ENCODE results near the gene C19orf38. TPM values are rescaled to one million over a fixed set of nuclear protein-coding genes. Genes with fewer than 3 reads are reported as not detected.

Gene C19orf38
- polyA plus RNA-seq, 1 of the 3 experiments (the other 2 are of a cell fraction), result 0.15 TPM

DNA sequence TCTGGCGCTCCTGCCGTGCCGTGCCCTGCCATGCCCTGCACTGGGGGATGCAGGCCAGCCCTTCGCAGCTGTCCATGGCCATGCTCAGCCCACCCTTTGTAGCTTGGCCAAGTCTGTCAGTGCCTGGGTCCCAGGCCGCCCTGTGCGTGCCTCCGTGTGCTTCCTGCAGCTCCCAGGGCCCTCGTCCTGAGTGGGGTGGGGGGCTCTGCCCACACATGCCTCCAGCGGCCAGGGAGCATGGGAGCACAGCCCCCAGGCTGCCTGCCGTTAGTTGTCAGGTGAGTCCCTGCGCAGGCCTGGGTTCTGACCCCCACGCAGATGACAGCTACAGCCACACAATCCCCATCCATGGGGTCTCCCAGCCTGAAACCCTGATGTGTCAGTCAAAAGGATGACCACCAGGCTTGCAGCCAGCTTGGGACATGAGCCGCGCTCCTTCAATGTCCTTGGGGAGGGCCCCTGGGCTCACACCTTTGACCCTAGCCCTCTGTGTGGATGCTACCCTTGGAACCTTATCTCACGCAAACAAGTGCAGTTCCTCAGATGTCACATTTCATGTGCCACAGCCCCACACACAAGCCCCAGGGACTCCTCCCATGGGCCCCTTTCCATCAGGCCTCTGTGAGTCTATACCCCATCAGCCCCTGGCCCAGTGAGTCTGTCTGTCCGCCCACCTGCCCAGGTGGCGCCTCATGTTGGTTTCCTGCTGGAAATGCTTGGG lies 36.7 kb upstream of the C19orf38 start:
- TF ChIP-seq, protein P1, sequence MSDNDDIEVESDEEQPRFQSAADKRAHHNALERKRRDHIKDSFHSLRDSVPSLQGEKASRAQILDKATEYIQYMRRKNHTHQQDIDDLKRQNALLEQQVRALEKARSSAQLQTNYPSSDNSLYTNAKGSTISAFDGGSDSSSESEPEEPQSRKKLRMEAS (IDR thresholded peaks at IDR 0.05; ENCODE audit: low read depth), result no peak
- TF ChIP-seq ELF1 (IDR thresholded peaks at IDR 0.05), result no peak
- TF ChIP-seq POLR2AphosphoS5 (IDR thresholded peaks at IDR 0.05; ENCODE audit: low read depth, low read length), result no peak
- TF ChIP-seq RFX5 (IDR thresholded peaks at IDR 0.05; ENCODE audit: low read length), result no peak
- TF ChIP-seq SMC3 (IDR thresholded peaks at IDR 0.05; ENCODE audit: low read depth, low read length), result no peak
- no peak for TF ChIP-seq NRF1 (IDR thresholded peaks at IDR 0.05; ENCODE audit: low read depth, low read length)
- TF ChIP-seq RXRA (IDR thresholded peaks at IDR 0.05; ENCODE audit: borderline replicate concordance, low read depth), result no peak
- TF ChIP-seq, protein P2, sequence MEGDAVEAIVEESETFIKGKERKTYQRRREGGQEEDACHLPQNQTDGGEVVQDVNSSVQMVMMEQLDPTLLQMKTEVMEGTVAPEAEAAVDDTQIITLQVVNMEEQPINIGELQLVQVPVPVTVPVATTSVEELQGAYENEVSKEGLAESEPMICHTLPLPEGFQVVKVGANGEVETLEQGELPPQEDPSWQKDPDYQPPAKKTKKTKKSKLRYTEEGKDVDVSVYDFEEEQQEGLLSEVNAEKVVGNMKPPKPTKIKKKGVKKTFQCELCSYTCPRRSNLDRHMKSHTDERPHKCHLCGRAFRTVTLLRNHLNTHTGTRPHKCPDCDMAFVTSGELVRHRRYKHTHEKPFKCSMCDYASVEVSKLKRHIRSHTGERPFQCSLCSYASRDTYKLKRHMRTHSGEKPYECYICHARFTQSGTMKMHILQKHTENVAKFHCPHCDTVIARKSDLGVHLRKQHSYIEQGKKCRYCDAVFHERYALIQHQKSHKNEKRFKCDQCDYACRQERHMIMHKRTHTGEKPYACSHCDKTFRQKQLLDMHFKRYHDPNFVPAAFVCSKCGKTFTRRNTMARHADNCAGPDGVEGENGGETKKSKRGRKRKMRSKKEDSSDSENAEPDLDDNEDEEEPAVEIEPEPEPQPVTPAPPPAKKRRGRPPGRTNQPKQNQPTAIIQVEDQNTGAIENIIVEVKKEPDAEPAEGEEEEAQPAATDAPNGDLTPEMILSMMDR (IDR thresholded peaks at IDR 0.05), result no peak
- TF ChIP-seq GABPA (IDR thresholded peaks at IDR 0.05; ENCODE audit: low read depth), result no peak
- TF ChIP-seq JUND (IDR thresholded peaks at IDR 0.05), result no peak
- TF ChIP-seq, protein P3, sequence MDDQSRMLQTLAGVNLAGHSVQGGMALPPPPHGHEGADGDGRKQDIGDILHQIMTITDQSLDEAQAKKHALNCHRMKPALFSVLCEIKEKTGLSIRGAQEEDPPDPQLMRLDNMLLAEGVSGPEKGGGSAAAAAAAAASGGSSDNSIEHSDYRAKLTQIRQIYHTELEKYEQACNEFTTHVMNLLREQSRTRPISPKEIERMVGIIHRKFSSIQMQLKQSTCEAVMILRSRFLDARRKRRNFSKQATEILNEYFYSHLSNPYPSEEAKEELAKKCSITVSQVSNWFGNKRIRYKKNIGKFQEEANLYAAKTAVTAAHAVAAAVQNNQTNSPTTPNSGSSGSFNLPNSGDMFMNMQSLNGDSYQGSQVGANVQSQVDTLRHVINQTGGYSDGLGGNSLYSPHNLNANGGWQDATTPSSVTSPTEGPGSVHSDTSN (IDR thresholded peaks at IDR 0.05), result no peak
- no peak for TF ChIP-seq FOXM1 (IDR thresholded peaks at IDR 0.05; ENCODE audit: low read depth)
- no peak for TF ChIP-seq FOXJ3 (CRISPR knock-in tag; IDR thresholded peaks at IDR 0.05)
- no peak for TF ChIP-seq TAF1 (IDR thresholded peaks at IDR 0.05; ENCODE audit: borderline replicate concordance, low read depth, low read length)
- no peak for TF ChIP-seq FOSL2 (IDR thresholded peaks at IDR 0.05; ENCODE audit: borderline replicate concordance, low read depth)
- POLR2A ChIA-PET, result no interaction called here
- peaks cover 6 to 23% of the 10 kb centered on the region in 2 experiments for H3K36me3 ChIP-seq (replicated peaks in 1 of 2; ENCODE audit: control insufficient read depth in 1 of 2, insufficient read depth in 2 of 2, low read length in 1 of 2)
- H3K4me1 ChIP-seq (ENCODE audit: control insufficient read depth in 1 of 2, insufficient read depth in 2 of 2, low read depth in 1 of 2, low read length in 1 of 2), result peaks cover 20 to 26% of the 10 kb centered on the region in 2 experiments; a peak in 3 of 4 replicates
- CTCF ChIA-PET, result interaction anchor here (1.2 to 1.5 kb wide), 2 partner anchors 17 to 44 kb away, joined by 4 read pairs; no protein-coding TSS in a partner anchor
- peaks cover 23% of the 10 kb centered on the region for H3K79me2 ChIP-seq (ENCODE audit: insufficient read depth)
- H3K9me2 ChIP-seq, result no peaks in the 10 kb centered on the region
- DNase-seq, result no peak
- 95% methylated on average over 6 of the region's 17 CpGs for WGBS (ENCODE audit: low lambda C conversion rate)
- no peaks in the 10 kb centered on the region for H4K20me1 ChIP-seq (ENCODE audit: insufficient read depth)
- H3K9me3 ChIP-seq, result no peaks in the 10 kb centered on the region
- no peak overlapping the region for H2AFZ ChIP-seq (ENCODE audit: low read depth)
- peak overlapping the region in 1 of 2 experiments; percentile 6; a peak in 1 of 4 replicates for H3K27ac ChIP-seq (ENCODE audit: low read depth in 2 of 2, low read length in 1 of 2)
- H3K27me3 ChIP-seq (ENCODE audit: insufficient read depth), result no peaks in the 10 kb centered on the region
- H3K4me2 ChIP-seq, result no peak overlapping the region
- no peak overlapping the region for H3K4me3 ChIP-seq (ENCODE audit: low read depth in 2 of 2, low read length in 1 of 2)
- no peak overlapping the region for H3K9ac ChIP-seq
- H3F3A ChIP-seq (replicated peaks; ENCODE audit: insufficient read depth), result peaks cover 10% of the 10 kb centered on the region

DNA sequence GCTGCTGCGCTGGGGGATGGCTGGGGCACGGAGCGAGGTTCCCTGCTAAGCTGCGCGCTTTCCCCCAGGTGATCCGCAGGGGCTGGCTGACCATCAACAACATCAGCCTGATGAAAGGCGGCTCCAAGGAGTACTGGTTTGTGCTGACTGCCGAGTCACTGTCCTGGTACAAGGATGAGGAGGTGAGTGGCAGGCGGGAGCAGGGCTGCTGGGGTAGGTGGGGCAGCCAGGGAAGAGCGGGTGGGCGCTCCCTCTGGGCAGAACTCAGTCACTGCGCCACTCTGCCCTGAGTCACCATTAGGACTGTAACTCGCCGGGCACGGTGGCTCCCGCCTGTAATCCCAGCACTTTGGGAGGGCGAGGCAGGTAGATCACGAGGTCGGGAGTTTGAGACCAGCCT lies 36.0 kb upstream of the C19orf38 start:
- WGBS (ENCODE audit: low lambda C conversion rate), result 95% methylated on average over 13 of the region's 19 CpGs
- Histone ChIP-seq H3K27me3 (ENCODE audit: insufficient read depth) (no peaks in the 10 kb centered on the region), H3K4me2 (no peak overlapping the region), H3K9me2 (no peaks in the 10 kb centered on the region), H3K4me3 (ENCODE audit: low read depth in 2 of 2, low read length in 1 of 2) (no peak overlapping the region), H3K79me2 (ENCODE audit: insufficient read depth) (peaks cover 30% of the 10 kb centered on the region), H3K9me3 (no peaks in the 10 kb centered on the region), H3K9ac (0 out of 2 replicates have a peak overlapping the region, but pooled peaks have one; percentile 36), H3K36me3 (replicated peaks in 1 of 2; ENCODE audit: control insufficient read depth in 1 of 2, insufficient read depth in 2 of 2, low read length in 1 of 2) (peaks cover 6 to 23% of the 10 kb centered on the region in 2 experiments), H3F3A (replicated peaks; ENCODE audit: insufficient read depth) (peaks cover 10% of the 10 kb centered on the region), H4K20me1 (ENCODE audit: insufficient read depth) (no peaks in the 10 kb centered on the region), H3K4me1 (ENCODE audit: control insufficient read depth in 1 of 2, insufficient read depth in 2 of 2, low read depth in 1 of 2, low read length in 1 of 2) (peaks cover 26 to 32% of the 10 kb centered on the region in 2 experiments; a peak in 3 of 4 replicates), H2AFZ (ENCODE audit: low read depth) (no peak overlapping the region), H3K27ac (ENCODE audit: low read depth in 2 of 2, low read length in 1 of 2) (peak overlapping the region in 1 of 2 experiments; percentile 85; a peak in 1 of 4 replicates)
- CTCF ChIA-PET, result interaction anchor here (1.2 kb wide), 1 partner anchor 44 kb away, joined by 4 read pairs; no protein-coding TSS in a partner anchor
- DNase-seq, result no peak
- POLR2A ChIA-PET, result no interaction called here
- TF ChIP-seq EP300 (IDR thresholded peaks at IDR 0.05; ENCODE audit: borderline replicate concordance in 1 of 2, low read depth in 1 of 2, low read length in 1 of 2) (no peak), TCF12 (IDR thresholded peaks at IDR 0.05) (no peak), FOSL2 (IDR thresholded peaks at IDR 0.05; ENCODE audit: borderline replicate concordance, low read depth) (no peak)
- TF ChIP-seq, protein P4, sequence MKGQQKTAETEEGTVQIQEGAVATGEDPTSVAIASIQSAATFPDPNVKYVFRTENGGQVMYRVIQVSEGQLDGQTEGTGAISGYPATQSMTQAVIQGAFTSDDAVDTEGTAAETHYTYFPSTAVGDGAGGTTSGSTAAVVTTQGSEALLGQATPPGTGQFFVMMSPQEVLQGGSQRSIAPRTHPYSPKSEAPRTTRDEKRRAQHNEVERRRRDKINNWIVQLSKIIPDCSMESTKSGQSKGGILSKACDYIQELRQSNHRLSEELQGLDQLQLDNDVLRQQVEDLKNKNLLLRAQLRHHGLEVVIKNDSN (IDR thresholded peaks at IDR 0.05; ENCODE audit: borderline replicate concordance, low read depth), result no peak
